Measurements from ENCODE around the gene ZMIZ1.

The ZMIZ1 gene

GRCh38 chr10:79097021-79097872 is 28.5 kb downstream of the ZMIZ1 start:
- in situ Hi-C loops (cut with HindIII; ENCODE audit: low sequenced_read_pairs) = no loop called here

DNA sequence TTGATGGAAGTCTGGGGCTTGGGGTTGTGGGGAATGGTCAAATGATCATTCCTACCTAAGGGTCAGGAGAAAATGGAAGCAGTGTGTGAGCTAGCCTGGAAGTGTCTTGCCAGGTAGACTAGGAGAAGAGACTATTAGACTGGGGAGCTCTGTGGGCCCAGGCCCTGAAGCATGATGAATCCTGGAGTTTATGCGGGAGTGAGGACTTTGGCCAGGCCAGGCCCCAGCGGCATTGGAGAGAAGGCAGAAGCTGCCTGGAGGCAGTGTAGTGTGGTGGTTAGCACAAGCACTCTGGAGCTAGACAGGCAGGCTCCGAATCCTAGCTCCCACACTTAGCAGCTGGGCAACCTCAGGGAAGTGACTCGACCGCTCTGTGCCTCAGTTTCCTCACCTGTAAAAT is 29.3 kb downstream of the ZMIZ1 start:
- in situ Hi-C loops (cut with HindIII; ENCODE audit: low sequenced_read_pairs) = no loop called here

DNA sequence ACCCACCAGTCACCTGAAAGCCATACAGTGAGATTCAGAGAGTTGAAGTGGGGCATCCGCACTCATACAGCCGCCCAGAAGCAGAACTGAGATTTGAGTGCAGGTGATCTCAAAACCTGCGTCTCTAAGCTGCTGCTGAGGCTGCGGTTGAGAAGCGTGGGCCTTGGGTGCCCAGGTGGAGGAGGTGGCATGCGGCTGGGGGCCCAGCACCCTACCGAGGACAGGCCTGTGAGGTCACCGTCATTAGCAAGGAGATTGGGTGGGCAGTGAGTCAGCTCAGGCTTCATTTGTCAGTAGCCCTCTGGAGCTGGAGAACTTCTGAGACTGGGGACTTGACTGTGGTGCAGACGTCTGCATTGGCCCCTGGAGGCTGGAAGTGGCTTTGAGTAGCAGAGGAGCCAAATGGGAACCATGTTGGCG is 29.8 kb downstream of the ZMIZ1 start:
- in situ Hi-C loops (cut with HindIII; ENCODE audit: low sequenced_read_pairs) = no loop called here

GRCh38 chr10:79099898-79100448 is 31.2 kb downstream of the ZMIZ1 start:
- in situ Hi-C loops (cut with HindIII; ENCODE audit: low sequenced_read_pairs) = no loop called here

- in situ Hi-C loops (cut with HindIII; ENCODE audit: low sequenced_read_pairs) = no loop called here
Observed at GRCh38 chr10:79100771-79101170, 32.0 kb downstream of the ZMIZ1 start.

- in situ Hi-C loops (cut with HindIII; ENCODE audit: low sequenced_read_pairs) = no loop called here
Observed at GRCh38 chr10:79101560-79102497, 33.1 kb downstream of the ZMIZ1 start.

- in situ Hi-C loops (cut with HindIII; ENCODE audit: low sequenced_read_pairs) = no loop called here
Observed at GRCh38 chr10:79102498-79102874, 33.7 kb downstream of the ZMIZ1 start.

GRCh38 chr10:79103129-79103528 is 34.4 kb downstream of the ZMIZ1 start:
- in situ Hi-C loops (cut with HindIII; ENCODE audit: low sequenced_read_pairs) = no loop called here

DNA sequence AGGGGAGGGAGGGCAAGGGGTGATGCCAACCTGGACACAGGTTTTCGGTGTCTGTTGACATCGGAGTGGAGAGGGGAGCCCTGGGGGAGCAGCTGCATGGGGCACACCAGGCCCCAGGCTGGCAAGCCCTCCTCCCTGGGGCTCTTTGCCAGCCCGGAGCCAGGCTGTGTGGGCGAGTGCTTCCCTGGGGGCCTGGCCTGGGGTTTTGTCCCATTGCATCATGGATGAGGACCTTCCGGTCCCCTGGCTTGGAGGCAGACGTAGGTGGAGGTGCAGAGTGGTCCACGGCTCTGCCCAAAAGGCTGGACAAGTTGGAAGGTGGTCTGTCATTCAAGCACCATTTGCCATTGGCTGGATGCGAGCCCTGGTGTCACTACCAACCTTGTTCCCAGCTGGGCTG is 34.8 kb downstream of the ZMIZ1 start:
- in situ Hi-C loops (cut with HindIII; ENCODE audit: low sequenced_read_pairs) = no loop called here

- in situ Hi-C loops (cut with HindIII; ENCODE audit: low sequenced_read_pairs) = no loop called here
Observed at GRCh38 chr10:79105150-79105739, 36.5 kb downstream of the ZMIZ1 start.

DNA sequence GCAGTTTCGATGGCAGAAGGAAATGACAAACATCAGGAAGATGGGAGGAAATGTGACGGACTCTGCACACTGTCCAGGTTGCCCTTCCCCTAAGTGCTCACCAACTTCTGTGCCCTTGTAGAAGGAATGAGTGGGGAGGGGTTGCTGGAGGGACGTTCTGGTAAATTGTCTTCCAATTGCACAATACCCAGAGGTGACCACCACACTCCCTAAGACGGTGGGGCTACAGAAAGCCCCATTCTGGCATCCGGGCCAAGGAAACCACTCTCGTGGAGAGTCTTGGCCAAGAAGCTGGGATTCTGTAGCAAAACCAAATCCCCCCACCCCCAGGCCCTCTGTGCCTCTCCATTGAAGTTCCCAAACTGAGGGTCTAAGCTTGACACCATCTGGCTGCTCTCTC is 37.1 kb downstream of the ZMIZ1 start:
- in situ Hi-C loops (cut with HindIII; ENCODE audit: low sequenced_read_pairs) = no loop called here

DNA sequence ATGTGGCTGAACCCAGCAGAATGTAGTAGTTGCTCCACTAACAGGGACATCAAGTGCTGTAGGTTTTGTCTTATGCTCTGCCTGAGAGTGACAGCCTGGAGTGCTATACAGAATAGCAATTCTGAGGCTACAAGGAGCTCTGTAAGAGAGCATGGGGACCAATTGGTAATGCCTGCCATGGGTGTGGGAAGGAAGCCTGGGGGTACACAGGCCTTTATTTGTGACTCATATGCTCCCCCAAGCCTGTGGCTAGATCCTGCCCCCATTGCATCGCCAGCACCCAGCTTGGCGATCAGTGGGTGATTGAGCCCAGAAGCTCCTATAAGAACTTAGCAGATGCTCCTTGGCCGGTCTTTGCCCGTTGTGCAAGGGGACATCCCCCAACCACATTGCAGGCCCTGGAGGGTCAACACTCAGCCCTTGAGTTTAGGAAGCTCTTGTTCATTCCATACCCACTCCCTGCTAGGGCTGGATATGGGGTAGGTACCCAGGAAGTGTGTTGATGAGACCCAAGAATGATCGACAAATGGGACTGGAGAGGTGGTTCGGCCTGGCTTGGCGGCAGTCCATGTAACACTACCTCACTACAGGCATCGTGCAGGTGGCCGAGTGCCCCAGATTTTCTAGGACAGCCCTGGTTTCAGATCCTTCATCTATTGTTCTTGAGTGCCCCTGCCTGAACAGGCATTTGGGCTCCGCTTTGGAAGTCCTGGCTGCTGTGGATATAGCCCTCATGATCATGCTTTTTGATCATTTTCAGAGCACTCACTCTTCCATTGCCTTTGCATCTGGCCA is 37.7 kb downstream of the ZMIZ1 start:
- in situ Hi-C loops (cut with HindIII; ENCODE audit: low sequenced_read_pairs) = no loop called here

GRCh38 chr10:79107736-79108264 is 39.0 kb downstream of the ZMIZ1 start:
- in situ Hi-C loops (cut with HindIII; ENCODE audit: low sequenced_read_pairs) = no loop called here

- in situ Hi-C loops (cut with HindIII; ENCODE audit: low sequenced_read_pairs) = no loop called here
Observed at GRCh38 chr10:79108728-79109127, 40.0 kb downstream of the ZMIZ1 start.

DNA sequence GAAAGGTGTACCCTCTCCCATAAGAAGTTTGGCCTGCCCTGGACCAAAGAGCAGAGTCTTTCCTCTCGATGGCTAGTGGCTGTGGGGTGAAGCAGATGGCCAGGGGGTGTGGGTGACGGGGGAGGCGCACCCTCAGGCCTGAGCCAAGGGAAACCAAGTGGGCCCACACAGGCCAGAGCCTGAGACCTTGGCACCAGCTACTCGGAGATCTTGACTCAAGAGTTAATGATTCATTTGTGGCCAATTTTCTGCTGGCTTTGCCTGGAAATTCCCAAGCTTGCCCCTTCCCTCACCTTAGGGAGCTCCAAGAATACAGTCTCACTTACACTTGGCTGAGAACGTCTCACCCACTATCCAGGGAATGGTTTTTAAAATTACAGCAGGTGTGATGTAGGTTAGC is 42.7 kb downstream of the ZMIZ1 start:
- in situ Hi-C loops (cut with HindIII; ENCODE audit: low sequenced_read_pairs) = loop anchor here (5.0 kb wide), 1 partner anchor 39 kb away; no protein-coding TSS in a partner anchor

DNA sequence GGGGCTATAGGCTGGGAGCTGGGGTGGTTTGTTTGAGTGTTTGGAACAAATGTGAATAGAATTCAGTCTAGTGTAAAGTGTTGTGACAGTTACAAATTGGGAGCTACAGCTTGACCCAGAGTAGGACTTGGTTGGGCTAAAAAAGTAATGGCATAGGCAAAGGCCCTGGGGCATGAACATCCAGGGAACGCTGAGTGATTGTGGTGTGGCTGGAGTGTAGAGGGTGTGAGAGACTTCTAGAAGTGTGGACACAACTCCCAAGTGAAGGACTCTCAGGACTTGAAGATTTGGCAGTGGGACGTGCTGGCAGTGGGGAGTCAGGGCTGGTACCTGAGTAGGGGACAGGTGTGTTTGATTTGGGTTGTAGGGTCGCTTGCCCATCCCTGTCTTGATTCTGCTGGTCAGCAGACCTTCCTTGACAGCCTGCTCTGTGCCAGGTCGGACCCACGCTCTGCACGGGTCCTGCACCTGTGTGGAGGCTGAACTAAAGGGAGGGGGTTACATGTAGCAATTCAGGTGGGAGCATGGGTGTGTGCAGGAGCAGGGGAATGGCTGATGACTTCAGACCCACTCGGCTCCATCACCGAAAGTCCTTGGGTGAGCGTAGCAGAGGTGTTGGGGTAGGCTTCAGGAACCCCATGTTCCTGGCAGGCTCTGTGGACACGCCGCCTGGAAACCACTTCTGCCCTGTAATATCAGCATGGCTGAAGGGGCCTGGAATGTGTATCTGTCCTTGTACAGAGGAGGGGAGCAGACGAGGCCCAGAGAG is 43.3 kb downstream of the ZMIZ1 start:
- in situ Hi-C loops (cut with HindIII; ENCODE audit: low sequenced_read_pairs) = loop anchor here (5.0 kb wide), 1 partner anchor 40 kb away; no protein-coding TSS in a partner anchor

GRCh38 chr10:79112881-79113431 is 44.2 kb downstream of the ZMIZ1 start:
- in situ Hi-C loops (cut with HindIII; ENCODE audit: low sequenced_read_pairs) = loop anchor here (5.0 kb wide), 1 partner anchor 41 kb away; no protein-coding TSS in a partner anchor

GRCh38 chr10:79113827-79114226 is 45.1 kb downstream of the ZMIZ1 start:
- in situ Hi-C loops (cut with HindIII; ENCODE audit: low sequenced_read_pairs) = loop anchor here (5.0 kb wide), 1 partner anchor 42 kb away; no protein-coding TSS in a partner anchor

DNA sequence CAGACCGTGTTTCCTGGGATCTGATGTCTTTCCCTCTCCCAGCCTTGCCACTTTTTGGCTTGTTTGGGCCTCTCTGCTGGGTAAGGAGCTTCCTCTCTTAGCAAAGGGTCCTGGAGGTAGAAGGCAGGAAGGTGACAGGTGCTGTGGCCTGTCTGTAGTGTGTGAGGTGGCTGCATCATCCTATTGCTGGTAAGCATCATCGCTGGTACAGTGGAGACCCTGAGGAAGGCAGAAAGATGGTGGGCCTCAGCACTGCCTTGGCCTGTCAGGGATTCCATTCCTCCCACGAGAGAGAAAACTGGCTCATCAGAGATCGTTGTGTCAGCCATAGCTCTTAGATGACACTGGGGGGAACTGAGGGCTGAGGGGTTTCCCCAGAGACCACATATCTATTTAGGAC is 46.5 kb downstream of the ZMIZ1 start:
- in situ Hi-C loops (cut with HindIII; ENCODE audit: low sequenced_read_pairs) = no loop called here

Measured in endothelial cell of hepatic sinusoid (primary cell).